Naive thymus-derived CD4-positive, alpha-beta T cell (primary cell): ENCODE results near the gene ZNF778. TPM values are rescaled to one million over a fixed set of nuclear protein-coding genes. Genes with fewer than 3 reads are reported as not detected.

Source experiments
- ATAC-seq: fragments of 150-1000 bp; cut with Tn5 transposase; 2 replicates; pipeline ENCODE4 v1.10.0; 2021; ENCODE audit warnings: mild to moderate bottlenecking, moderate library complexity
- CTCF ChIA-PET: fragments of 350-600 bp; sonication (Branson Sonifier 250); formaldehyde crosslinking; loops from one replicate; lab custom pipeline; 2021; ENCODE audit warnings: antibody characterized with exemption; lab: Charles Lee
- POLR2A ChIA-PET: fragments of 350-600 bp; sonication (Branson Sonifier 250); formaldehyde crosslinking; loops from one replicate; lab custom pipeline; 2021; ENCODE audit warnings: antibody characterized with exemption, inconsistent platforms; lab: Charles Lee
- DNase-seq, 9 donors: peaks; one replicate each; pipeline versions ENCODE4 v3.0.0 to v3.0.0-alpha.2; 2020 to 2022; ENCODE audit warnings: mixed read lengths in 1 of 9
- H3K27ac ChIP-seq: one replicate; pipeline ENCODE4 v1.7.0; 2013; ENCODE audit warnings: mild to moderate bottlenecking, low read depth, low read length, moderate library complexity
- H3K27me3 ChIP-seq, 2 donors: one replicate each; pipeline ENCODE4 v1.7.0; 2013; ENCODE audit warnings: low read length in 2 of 2, mild to moderate bottlenecking in 2 of 2, moderate library complexity in 2 of 2; ENCODE audit not compliant: control insufficient read depth in 2 of 2, insufficient read depth in 2 of 2
- H3K36me3 ChIP-seq, 3 experiments: 1 replicate in 2 of 3; 2 replicates in 1 of 3; pipeline ENCODE4 v1.7.0; 2013; ENCODE audit warnings: low read length in 3 of 3, mild to moderate bottlenecking in 3 of 3, moderate library complexity in 1 of 3; ENCODE audit not compliant: insufficient read depth in 3 of 3, control insufficient read depth in 2 of 3
- H3K4me1 ChIP-seq, 2 donors: one replicate each; pipeline ENCODE4 v1.7.0; 2013; ENCODE audit warnings: low read length in 2 of 2, mild to moderate bottlenecking in 2 of 2, moderate library complexity in 1 of 2; ENCODE audit not compliant: control insufficient read depth in 2 of 2, insufficient read depth in 2 of 2
- H3K4me3 ChIP-seq: 2 replicates; pipeline ENCODE4 v1.7.0; 2013; ENCODE audit warnings: mild to moderate bottlenecking, low read length
- H3K9me3 ChIP-seq, 3 experiments: 1 replicate in 2 of 3; 2 replicates in 1 of 3; pipeline ENCODE4 v1.7.0; 2013; ENCODE audit warnings: low read length in 3 of 3; ENCODE audit not compliant: control insufficient read depth in 2 of 3
- H3K27ac Mint-ChIP-seq, 9 donors: one replicate each; pipeline ENCODE4 v1.8.0; 2020 to 2022; ENCODE audit warnings: mixed read lengths in 9 of 9, mild to moderate bottlenecking in 8 of 9, moderate library complexity in 5 of 9, inconsistent platforms in 2 of 9
- H3K27me3 Mint-ChIP-seq, 5 donors: one replicate each; pipeline ENCODE4 v1.8.0; 2021 to 2022; ENCODE audit warnings: mixed read lengths in 5 of 5, mild to moderate bottlenecking in 1 of 5
- H3K36me3 Mint-ChIP-seq, 5 donors: one replicate each; pipeline ENCODE4 v1.8.0; 2020 to 2022; ENCODE audit warnings: mixed read lengths in 5 of 5, mild to moderate bottlenecking in 3 of 5, inconsistent platforms in 1 of 5
- H3K4me1 Mint-ChIP-seq, 7 donors: one replicate each; pipeline ENCODE4 v1.8.0; 2020 to 2022; ENCODE audit warnings: mixed read lengths in 7 of 7, mild to moderate bottlenecking in 3 of 7, inconsistent platforms in 1 of 7
- H3K4me3 Mint-ChIP-seq, 10 donors: one replicate each; pipeline ENCODE4 v1.8.0; 2020 to 2022; ENCODE audit warnings: mild to moderate bottlenecking in 10 of 10, mixed read lengths in 10 of 10, moderate library complexity in 6 of 10, inconsistent platforms in 2 of 10
- H3K9me3 Mint-ChIP-seq, 11 donors: one replicate each; pipeline ENCODE4 v1.8.0; 2020 to 2022; ENCODE audit warnings: mixed read lengths in 11 of 11, mild to moderate bottlenecking in 4 of 11, inconsistent platforms in 1 of 11, moderate library complexity in 1 of 11
- intact Hi-C, 2 donors: fragments of 100-400 bp; cut with micrococcal nuclease; formaldehyde crosslinking; loops; one replicate each; pipeline ENCODE4 v1.15.1; 2023
- polyA plus RNA-seq, 2 donors: library from polyadenylated mRNA; unstranded; fragments of 300-500 nt; fragmentation: Illumina TruSeq; gene quantifications; one replicate each; pipeline ENCODE4 v1.2.3, GENCODE V29; 2021
- total RNA-seq, 6 experiments: library from RNA in 5 of 6; stranded (reverse) in 5 of 6; gene quantifications; 1 replicate in 5 of 6; 2 replicates in 1 of 6; pipeline ENCODE4 v1.2.3 and lab custom pipeline; 2021 to 2026

Gene ZNF778
- total and polyA plus RNA-seq, 7 experiments from 2014 or later = 4.0 to 13.5 (median 6.5) TPM

DNA sequence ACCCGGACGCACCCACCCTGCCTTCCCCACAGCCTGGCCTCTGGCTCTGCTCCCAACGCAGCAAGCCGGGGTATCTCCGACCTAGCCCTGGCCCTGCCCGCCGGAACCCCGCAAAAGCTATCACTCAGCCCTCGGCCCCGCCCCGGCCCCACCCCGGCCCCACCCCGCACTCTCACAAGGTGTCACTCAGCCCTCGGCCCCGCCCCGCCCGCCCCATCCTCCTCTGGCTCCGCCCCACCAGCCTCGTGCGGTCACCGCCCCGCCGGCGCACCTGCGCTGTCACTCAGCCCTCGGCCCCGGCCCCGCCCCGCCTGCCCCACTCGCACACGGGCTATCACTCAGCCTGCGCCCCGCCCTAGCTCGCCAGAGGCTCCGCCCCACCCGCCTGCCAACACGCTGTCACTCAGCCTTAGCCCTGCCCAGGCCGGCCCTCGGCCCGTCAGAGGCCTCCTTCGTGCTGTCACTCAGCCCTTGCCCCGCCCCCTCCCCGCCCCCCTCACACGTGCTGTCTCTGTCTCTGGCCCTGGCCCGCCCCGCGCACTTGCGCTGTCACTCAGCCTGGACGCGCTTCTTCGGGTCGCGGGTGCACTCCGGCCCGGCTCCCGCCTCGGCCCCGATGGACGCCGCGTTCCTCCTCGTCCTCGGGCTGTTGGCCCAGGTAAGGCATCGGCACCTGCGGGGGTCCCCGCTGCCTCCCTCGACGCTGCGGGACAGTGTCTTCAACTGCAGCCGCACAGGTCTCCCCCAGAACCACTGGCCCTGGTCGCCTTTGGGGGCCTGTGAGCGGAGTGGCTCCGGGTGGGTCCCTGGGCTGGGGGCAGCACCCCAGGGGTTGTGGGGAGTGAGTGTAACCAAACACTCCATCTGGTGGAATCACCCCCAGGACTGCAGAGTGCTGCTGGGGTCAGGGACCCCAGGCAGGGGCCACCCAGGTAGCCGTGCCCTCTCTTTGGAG lies 46.0 kb upstream of the ZNF778 start, which contains the start of gene CDH15:
Gene CDH15, plus strand, starts transcription at position 533 of the 955 bp plus-strand sequence. Its CDS starts 84 bp downstream, at position 617.
- peak within 1 kb of the TSS in 5 of 9 donors; percentile 51 to 86 (median 75) for H3K27ac Mint-ChIP-seq
- no peaks in the 10 kb centered on the region for H3K36me3 Mint-ChIP-seq
- H3K27ac ChIP-seq = no peak within 1 kb of the TSS
- ChIA-PET CTCF (interaction anchor here (0.5 kb wide), 1 partner anchor 235 kb away, joined by 3 read pairs; no protein-coding TSS in a partner anchor), POLR2A (interaction anchor here (1.1 to 1.4 kb wide), 2 partner anchors 9 to 56 kb away, joined by 3 to 4 read pairs; no protein-coding TSS in a partner anchor)
- peak; percentile 97 for ATAC-seq
- H3K4me3 Mint-ChIP-seq = peak within 1 kb of the TSS; percentile 65 to 88 (median 76)
- no peaks in the 10 kb centered on the region for H3K27me3 ChIP-seq
- DNase-seq = peak; percentile 79 to 96 (median 91)
- peaks cover 0 to 6% (median 0%) of the 10 kb centered on the region in 5 donors for H3K27me3 Mint-ChIP-seq
- H3K4me3 ChIP-seq = peak within 1 kb of the TSS; percentile 51
- peaks cover 6 to 10% (median 7%) of the 10 kb centered on the region in 7 donors for H3K4me1 Mint-ChIP-seq
- no peaks in the 10 kb centered on the region for H3K9me3 ChIP-seq
- H3K9me3 Mint-ChIP-seq = no peaks in the 10 kb centered on the region
- no peaks in the 10 kb centered on the region for H3K36me3 ChIP-seq
- intact Hi-C loops = loop anchor here (1.0 to 10.0 kb wide), 14 partner anchors 21 to 717 kb away; partner anchors contain the start of genes TRAPPC2L (in 2 of the 2), APRT (in 1 of the 2), CDK10 (in 1 of the 2) and RPL13 (in 1 of the 2)
- H3K4me1 ChIP-seq = peaks cover 8 to 21% of the 10 kb centered on the region in 2 donors

DNA sequence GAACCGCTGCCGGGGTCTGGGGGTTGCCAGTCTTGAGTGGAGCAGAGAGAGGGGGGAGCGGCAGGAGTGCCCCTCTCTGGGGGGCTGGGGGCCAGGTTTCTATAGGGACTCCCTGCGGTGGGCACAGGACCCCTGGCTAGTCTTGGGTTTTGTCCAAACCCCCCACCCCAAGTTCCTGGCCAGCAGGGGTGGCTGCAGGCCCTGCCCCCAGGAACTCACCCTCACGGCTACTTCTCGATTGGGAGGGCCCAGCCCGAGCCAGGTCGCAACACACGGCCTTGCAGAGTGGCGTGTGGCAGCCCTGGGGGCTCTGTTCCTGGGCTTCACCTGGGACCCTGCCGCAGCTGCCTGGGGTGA lies 45.4 kb upstream of the ZNF778 start:
- Mint-ChIP-seq H3K4me3 (no peak overlapping the region), H3K9me3 (no peaks in the 10 kb centered on the region), H3K27ac (no peak overlapping the region), H3K27me3 (peaks cover 0 to 6% (median 0%) of the 10 kb centered on the region in 5 donors), H3K4me1 (peaks cover 6 to 10% (median 7%) of the 10 kb centered on the region in 7 donors), H3K36me3 (no peaks in the 10 kb centered on the region)
- ATAC-seq (no peak), DNase-seq (no peak)
- ChIA-PET CTCF (no interaction called here), POLR2A (no interaction called here)
- Histone ChIP-seq H3K4me1 (peaks cover 8 to 19% of the 10 kb centered on the region in 2 donors), H3K9me3 (no peaks in the 10 kb centered on the region), H3K27me3 (no peaks in the 10 kb centered on the region), H3K36me3 (no peaks in the 10 kb centered on the region), H3K27ac (no peak overlapping the region), H3K4me3 (no peak overlapping the region)
- intact Hi-C loops = loop anchor here in 1 of 2 donors (5.0 to 10.0 kb wide), 2 partner anchors 390 to 717 kb away; partner anchors contain the start of genes RPL13 and ZFPM1

DNA sequence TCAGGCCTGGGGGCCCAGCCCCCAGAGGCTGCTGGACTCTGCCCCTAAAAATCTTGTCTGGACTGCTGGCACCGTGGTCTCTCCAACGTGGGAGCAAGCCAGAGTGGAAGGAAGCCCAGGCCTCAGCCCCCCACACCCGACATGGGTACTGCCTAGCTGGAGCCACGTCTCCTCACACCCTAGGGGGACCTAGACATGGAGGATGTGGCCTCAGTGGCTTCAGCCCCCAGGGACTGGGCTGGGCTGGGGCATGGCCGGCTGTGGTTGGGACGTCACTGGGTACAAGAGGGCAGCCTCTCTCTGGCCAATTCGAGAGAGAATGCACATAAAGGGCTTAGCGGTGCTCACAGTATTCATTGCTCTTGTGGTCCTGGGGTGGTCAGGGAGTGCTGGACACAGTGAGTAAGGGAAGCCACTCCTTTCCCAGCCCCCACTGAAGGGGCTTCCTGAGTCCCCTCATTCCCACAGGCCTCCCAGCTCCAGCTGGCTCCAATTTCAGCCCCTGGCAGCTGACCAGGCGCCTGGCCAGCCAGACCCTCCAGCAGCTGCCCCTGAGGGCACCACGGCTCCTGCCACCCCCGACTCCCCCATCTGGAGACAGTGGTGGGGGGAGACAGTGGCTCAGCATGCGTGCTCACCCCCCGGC lies 44.9 kb upstream of the ZNF778 start:
- Mint-ChIP-seq H3K36me3 (no peaks in the 10 kb centered on the region), H3K9me3 (no peaks in the 10 kb centered on the region), H3K27ac (peak overlapping the region in 2 of 9 donors; percentile 38 to 43), H3K4me3 (peak overlapping the region in 1 of 10 donors; percentile 13), H3K27me3 (peaks cover 0 to 6% (median 0%) of the 10 kb centered on the region in 5 donors), H3K4me1 (peaks cover 6 to 9% (median 7%) of the 10 kb centered on the region in 7 donors)
- DNase-seq (no peak), ATAC-seq (no peak)
- Histone ChIP-seq H3K9me3 (no peaks in the 10 kb centered on the region), H3K27ac (no peak overlapping the region), H3K27me3 (no peaks in the 10 kb centered on the region), H3K36me3 (no peaks in the 10 kb centered on the region), H3K4me1 (peaks cover 8 to 14% of the 10 kb centered on the region in 2 donors), H3K4me3 (no peak overlapping the region)
- ChIA-PET CTCF (no interaction called here), POLR2A (interaction anchor here (1.1 kb wide), 1 partner anchor 316 kb away, joined by 3 read pairs; the partner anchor contains the start of genes GALNS and TRAPPC2L)
- intact Hi-C loops = loop anchor here in 1 of 2 donors (5.0 to 10.0 kb wide), 2 partner anchors 390 to 718 kb away; partner anchors contain the start of genes RPL13 and ZFPM1

DNA sequence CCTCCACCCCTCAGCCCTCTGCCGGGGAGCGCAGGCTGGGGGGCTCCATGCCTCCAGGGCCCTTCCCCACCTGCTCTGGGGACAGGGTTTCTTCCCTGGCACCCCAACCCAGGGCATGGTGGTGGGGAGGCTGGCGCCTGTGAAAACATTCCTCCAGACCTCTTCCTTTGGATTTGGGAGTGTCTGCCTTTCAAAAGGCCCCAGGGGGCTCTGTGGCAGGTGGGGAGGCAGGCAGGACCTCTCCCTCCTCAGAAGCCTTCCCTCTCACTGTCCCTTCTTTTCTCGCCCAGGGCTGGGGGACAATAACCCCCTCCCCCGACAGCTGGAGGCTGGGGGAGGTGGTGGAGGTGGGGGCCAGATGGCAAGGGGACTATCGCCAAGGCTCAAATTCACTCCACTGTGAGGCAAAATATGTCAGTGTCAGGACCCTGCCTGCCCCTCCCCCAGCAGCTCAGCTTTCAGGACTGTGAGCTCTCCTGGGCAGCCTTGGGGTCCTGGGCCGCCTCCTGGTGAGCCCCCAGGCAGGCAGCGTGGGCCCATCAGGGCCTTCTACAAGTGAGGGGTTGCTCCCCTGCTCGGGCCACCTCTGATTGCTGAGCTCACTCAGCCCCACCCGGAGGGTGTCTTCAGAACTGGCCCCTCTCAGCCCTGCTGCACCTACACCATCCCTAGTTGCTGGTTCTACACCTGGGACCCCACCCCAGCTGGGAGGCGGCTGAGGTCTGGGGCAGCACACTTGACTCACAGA lies 44.2 kb upstream of the ZNF778 start:
- peaks cover 6 to 9% (median 7%) of the 10 kb centered on the region in 7 donors for H3K4me1 Mint-ChIP-seq
- ChIA-PET CTCF (interaction anchor here (1.6 kb wide), 1 partner anchor 40 kb away, joined by 3 read pairs; no protein-coding TSS in a partner anchor), POLR2A (interaction anchor here (1.1 kb wide), 2 partner anchors 11 to 316 kb away, joined by 3 read pairs; partner anchors contain the start of genes GALNS and TRAPPC2L)
- DNase-seq (no peak), ATAC-seq (no peak)
- H3K4me3 ChIP-seq = no peak overlapping the region
- peaks cover 0 to 6% (median 0%) of the 10 kb centered on the region in 5 donors for H3K27me3 Mint-ChIP-seq
- H3K9me3 Mint-ChIP-seq = no peaks in the 10 kb centered on the region
- no peaks in the 10 kb centered on the region for H3K27me3 ChIP-seq
- H3K9me3 ChIP-seq = no peaks in the 10 kb centered on the region
- H3K4me1 ChIP-seq = peaks cover 8 to 13% of the 10 kb centered on the region in 2 donors
- H3K27ac ChIP-seq = no peak overlapping the region
- no peak overlapping the region for H3K4me3 Mint-ChIP-seq
- no peak overlapping the region for H3K27ac Mint-ChIP-seq
- no peaks in the 10 kb centered on the region for H3K36me3 Mint-ChIP-seq
- intact Hi-C loops = loop anchor here in 1 of 2 donors (5.0 to 10.0 kb wide), 2 partner anchors 389 to 719 kb away; partner anchors contain the start of genes RPL13 and ZFPM1
- no peaks in the 10 kb centered on the region for H3K36me3 ChIP-seq

DNA sequence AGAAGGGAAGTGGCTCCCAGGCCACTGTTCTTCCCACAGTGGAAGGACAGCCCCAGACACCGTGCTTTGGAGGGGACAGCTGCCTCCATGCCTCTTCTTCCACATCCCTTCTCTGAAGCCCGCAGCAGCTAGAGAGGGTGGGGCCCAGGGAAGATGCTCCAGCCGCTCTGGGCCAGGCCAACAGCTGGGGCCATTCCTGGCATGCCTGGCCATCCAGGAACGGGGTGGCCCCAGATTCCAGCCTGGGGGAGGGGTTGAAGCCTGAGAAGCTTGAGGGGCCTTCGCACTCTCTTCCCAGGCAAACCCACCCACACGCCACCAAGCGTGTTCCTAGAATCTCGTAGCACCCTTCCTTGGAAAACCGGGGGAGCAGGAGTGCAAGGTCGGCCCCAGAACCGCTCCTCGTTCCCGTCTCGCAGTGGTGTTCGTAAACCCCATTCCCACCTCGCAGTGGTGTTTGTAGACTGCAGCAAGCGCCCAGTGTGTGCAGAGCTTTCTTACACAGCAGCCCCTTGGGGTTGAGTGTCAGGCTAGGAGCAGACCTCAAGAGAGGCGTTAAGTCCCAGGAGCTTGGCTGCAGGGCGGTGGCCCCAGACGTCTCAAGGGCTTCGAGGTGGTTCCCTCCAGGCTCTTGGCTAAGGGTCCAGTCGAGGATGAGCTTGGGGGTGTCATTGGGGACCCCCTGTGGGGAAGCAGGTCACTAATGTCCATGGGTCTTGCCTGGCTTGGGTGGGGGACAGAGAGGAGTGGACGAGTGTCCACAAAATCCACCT lies 43.3 kb upstream of the ZNF778 start:
- Mint-ChIP-seq H3K36me3 (no peaks in the 10 kb centered on the region), H3K4me3 (no peak overlapping the region), H3K27me3 (peaks cover 0 to 6% (median 0%) of the 10 kb centered on the region in 5 donors), H3K4me1 (peaks cover 6 to 9% (median 7%) of the 10 kb centered on the region in 7 donors), H3K9me3 (no peaks in the 10 kb centered on the region), H3K27ac (no peak overlapping the region)
- CTCF ChIA-PET = interaction anchor here (1.6 kb wide), 1 partner anchor 39 kb away, joined by 3 read pairs; no protein-coding TSS in a partner anchor
- DNase-seq = no peak
- Histone ChIP-seq H3K9me3 (no peaks in the 10 kb centered on the region), H3K4me3 (no peak overlapping the region), H3K4me1 (peaks cover 8 to 13% of the 10 kb centered on the region in 2 donors), H3K27me3 (no peaks in the 10 kb centered on the region), H3K27ac (no peak overlapping the region), H3K36me3 (no peaks in the 10 kb centered on the region)
- ATAC-seq = no peak
- POLR2A ChIA-PET = interaction anchor here (1.1 kb wide), 2 partner anchors 10 to 317 kb away, joined by 3 read pairs; partner anchors contain the start of genes GALNS and TRAPPC2L
- intact Hi-C loops = loop anchor here in 1 of 2 donors (5.0 to 10.0 kb wide), 2 partner anchors 388 to 719 kb away; partner anchors contain the start of genes RPL13 and ZFPM1
